Measurements from ENCODE around the gene CKAP5.

GRCh38 chr11:46835897-46836296 is 10.2 kb downstream of the CKAP5 start:
- TF ChIP-seq CTCF (IDR thresholded peaks at IDR 0.05; ENCODE audit: low read depth, low read length, poor library complexity, severe bottlenecking), result no peak
- TF ChIP-seq EZH2phosphoT487 (IDR thresholded peaks at IDR 0.05; ENCODE audit: borderline replicate concordance, low read length), result no peak

Measured in DOHH2 (cell line).